Measurements from ENCODE around the gene ARHGEF7.

Gene ARHGEF7

DNA sequence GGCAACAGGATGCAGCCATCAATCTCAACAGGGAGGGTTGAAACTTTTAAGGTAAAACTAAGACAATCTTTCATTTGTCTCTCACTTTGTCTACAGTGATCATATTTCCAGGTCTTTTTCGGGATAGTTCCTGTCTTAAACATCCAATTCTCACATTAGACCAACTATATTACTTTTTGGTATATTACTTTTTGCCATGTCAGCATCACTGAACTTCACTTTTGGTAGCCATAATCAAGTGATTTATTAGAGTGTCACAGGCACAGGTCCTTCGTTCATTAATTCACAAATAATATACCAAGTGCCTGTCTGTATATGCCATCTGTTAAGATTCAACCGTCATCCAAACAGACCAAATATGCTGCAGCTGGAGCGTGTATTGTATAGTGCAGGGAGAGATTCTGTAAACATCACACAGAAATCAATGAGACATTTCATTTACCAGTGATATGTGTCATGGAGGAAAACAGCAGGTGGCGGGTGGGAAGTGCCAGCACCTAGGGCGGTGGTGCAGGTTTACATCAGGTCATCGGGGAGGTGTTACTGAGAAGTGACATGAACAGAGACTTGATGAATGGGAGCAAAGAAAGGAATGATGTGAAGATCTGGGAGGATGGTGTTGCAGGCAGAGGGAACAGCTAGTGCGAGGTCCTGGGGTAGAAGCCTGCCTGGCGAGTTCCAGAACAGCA lies 24.9 kb downstream of the ARHGEF7 start:
- DNase-seq (ENCODE audit: low spot score): no peak

DNA sequence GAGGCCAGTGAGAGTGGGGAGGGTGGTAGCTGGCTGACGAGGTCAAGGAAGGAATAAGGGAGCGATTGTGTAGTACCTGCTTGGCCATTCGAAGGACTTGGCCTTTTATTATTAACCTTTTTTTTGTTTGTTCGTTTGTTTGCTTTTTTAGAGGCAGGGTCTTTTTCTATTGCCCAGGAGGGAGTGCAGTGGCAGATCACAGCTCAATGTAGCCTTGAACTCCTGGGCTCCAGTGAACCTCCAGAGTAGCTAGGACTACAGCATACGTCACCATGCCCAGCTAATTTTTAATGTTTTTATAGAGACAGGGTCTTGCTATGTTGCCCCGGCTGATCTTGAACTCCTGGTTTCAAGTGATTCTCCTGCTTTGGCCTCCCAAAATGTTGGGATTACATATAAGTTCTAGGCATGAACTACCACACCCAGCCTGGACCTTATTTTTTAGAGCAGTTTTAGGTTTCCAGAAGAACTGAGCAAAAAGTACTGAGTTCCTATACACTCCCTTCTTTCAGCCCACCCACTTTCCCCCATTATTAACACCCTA lies 25.5 kb downstream of the ARHGEF7 start:
- no peak for DNase-seq (ENCODE audit: low spot score)

DNA sequence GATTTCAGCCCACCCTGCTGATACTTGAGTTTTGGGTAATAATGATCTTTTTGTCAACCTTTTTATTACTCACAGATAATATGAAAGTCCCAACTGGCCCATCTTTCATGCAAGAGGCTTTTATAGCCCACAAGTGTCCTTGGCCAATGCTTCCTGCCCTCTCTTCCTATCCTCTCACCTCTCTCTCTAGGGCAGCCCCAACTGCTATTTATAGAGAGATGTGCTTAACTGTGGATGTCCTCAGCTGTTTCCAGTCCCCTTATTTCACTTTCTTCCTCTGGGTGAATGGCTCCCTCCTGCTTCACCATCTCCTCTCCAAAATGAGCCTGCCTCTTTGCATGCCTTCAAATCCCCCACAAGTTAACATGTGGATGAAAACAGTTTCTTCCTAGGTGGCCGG lies 27.4 kb downstream of the ARHGEF7 start:
- DNase-seq (ENCODE audit: low spot score): no peak

DNA sequence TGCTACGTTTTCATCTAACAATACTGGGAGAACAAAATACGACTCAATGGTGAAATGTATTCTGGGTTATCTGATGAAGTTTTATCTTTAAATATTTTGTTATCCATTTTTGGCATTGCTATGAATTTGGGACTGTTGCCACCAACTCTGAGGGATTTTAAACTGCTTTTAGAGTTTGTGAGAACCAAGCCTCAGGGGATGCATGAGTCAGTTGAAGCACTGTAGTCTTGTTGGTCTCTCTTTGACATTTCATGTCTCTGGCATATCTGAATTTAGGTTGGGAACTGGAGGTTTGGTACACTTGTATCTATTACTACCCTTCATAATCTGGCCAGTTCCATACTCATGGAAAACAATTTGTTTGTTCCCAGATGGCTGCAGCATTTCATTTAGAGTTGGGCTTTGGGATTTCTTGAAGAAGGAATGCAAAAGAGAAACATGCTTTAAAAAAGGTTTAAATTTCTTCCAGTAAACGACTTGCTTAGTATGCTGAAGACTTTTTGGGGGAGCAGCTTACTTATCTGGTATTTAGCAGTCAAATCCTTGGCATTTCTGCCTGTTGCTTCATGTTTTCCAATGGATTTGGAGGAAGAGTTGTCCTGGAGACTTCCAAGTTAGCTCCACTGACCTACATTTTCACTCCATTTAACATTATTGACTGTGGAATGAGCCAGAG lies 28.9 kb downstream of the ARHGEF7 start:
- no peak for DNase-seq (ENCODE audit: low spot score)

DNA sequence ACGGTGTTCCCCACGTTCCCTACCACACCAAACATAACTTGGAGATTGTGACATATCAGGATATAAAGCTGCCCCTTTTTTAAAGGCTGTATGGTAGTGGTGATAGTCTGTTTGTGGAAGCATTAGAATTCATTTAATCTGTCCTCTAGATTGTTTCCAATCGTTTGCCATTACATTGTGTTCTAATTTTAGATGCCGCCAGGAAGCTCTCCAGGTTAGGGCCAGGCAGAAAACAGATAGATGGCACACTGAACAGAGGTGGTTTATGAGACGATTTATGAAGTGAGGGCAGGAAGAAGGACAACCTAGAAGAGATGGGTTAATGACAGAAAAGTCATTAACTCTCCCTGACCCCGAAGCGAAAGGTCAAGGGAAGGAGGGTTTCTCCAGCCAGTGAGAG lies 30.0 kb downstream of the ARHGEF7 start:
- DNase-seq (ENCODE audit: low spot score): no peak

DNA sequence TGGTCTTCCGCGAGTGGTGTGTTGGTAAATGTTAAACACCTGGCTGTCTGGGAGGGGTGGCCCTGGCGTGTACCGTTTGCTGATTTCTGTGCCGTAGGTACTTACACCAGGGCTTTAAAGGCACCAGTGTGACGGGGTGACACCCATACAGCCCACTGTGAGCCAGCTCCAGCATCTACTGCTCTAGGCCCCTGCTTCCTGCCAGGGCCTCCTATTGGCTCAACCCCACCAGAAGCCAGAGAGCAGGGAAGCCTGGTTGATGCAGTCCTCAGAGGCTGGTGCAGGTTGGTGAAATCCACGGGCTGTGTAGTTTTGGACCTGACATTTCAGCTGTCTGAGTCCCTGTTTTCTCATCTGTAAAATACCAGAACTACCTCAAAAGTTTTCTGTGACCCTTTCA lies 30.4 kb downstream of the ARHGEF7 start:
- no peak for DNase-seq (ENCODE audit: low spot score)

DNA sequence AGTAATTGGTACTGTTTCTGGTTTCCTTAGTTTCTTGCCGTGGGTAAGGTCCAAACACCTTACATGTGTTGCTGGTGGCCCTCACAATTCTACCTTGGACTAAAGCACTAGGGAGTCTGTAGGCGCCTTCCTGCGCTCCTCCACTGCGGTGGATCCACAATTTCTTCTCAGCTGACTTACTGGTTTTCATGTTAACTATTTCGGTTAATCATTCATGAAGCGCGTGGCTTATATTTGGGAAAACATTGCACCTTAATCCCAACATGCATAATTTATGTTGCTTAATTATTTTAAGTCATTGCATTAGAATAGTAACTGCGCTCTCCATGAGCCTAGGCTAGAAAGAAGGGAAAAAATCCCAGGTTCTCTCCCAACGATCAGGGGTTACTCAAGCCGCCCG lies 37.7 kb downstream of the ARHGEF7 start:
- DNase-seq (ENCODE audit: low spot score): no peak

DNA sequence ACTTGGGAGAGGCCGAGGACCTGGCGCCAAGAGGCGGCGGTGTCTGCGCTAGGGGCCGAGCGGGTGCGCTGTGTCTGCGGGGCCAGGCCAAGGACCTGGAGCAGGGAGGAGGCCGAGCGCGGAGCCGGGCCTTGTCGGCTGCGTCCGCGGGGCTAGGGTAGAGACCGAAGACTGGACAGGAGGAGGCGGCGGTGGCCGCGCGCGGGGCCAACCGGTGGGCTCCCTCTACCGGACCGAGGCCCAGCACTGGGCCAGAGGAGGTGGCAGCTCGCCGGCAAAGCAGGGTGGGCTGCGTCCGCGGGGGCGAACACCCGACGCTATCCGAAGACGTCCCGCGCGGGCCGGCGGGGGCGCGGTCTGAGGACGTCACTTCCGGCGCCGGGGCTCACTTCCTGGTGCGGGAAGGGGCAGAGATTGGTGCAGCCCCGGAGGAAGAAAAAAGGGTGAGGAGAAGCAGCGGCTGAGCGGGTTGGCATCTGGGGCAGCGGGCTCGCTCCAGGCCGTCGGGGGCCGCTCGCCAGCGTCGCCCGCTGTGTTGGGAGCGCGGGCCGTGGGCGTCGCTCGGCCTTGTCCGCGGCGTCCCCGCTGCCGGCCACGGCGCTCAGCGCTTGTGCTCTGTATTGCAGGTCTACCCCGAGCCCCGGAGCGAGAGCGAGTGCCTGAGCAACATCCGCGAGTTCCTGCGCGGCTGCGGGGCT lies 38.3 kb downstream of the ARHGEF7 start:
- DNase-seq (ENCODE audit: low spot score): peak; percentile 91

DNA sequence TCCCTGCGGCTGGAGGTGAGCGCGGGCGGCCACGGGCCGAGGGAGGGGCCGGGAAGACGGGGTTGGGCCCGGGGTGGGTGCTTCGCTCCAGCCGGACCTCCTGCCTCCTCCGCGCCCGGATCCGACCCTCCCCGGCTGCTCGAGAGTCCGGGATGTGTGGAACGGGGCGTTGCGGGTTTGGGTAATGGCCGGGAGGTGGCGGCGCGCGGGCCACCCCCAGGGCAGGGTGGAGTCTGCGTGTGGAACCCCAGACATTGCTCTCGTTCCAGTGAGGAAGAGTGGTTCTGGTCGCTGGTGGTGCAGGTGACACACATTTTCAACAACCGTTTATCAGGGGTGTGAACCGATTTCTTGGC lies 38.8 kb downstream of the ARHGEF7 start:
- peak; percentile 22 for DNase-seq (ENCODE audit: low spot score)

DNA sequence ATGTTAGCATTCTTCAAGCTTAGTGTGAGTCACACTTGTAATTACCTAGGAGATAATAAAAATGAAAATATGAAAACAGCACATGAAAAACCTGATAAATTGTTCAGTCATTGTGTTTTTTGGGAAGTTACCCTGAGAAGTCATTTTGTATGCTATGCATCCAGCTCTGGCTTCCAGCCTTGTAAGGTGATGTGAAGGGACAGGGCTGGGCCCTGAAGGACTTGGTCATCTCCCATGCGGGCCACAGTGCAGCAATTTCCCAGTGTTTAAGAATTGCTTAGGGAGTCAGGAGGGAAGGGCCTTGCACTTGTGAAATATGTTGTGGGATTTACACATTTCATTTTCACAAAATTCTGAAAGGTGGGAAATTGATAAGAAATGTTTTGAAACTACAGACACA lies 41.3 kb downstream of the ARHGEF7 start:
- DNase-seq (ENCODE audit: low spot score): no peak

DNA sequence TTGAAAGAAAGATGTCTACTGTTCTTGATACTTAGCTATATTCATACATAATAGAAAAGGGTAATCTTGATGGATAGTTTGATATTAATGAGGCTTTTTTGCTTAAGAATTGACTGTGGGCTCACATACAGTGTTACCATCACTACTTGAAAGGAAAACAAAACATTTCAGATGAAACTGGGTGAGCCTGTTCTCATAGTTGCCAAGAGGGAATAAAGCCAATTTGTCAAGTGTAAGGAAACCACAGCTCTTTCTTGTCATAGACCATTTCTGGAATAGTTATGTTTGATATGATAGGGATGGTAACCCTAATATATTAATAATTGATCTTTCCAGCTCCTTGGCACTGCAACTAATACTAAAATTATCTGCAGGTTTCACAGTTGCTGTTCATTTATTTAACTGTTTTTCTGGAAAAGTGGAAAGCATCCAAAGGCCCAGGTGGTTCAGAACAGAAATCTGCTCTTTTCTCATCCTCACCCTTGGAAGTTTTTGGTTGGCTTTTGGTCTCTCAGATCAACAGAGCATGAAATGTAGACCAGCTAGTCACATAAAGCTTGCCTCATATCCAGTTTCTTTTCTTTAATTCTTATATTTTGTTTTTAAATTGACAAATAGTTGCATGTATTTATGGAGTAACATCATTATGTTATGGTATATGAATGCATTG lies 43.2 kb downstream of the ARHGEF7 start:
- no peak for DNase-seq (ENCODE audit: low spot score)

DNA sequence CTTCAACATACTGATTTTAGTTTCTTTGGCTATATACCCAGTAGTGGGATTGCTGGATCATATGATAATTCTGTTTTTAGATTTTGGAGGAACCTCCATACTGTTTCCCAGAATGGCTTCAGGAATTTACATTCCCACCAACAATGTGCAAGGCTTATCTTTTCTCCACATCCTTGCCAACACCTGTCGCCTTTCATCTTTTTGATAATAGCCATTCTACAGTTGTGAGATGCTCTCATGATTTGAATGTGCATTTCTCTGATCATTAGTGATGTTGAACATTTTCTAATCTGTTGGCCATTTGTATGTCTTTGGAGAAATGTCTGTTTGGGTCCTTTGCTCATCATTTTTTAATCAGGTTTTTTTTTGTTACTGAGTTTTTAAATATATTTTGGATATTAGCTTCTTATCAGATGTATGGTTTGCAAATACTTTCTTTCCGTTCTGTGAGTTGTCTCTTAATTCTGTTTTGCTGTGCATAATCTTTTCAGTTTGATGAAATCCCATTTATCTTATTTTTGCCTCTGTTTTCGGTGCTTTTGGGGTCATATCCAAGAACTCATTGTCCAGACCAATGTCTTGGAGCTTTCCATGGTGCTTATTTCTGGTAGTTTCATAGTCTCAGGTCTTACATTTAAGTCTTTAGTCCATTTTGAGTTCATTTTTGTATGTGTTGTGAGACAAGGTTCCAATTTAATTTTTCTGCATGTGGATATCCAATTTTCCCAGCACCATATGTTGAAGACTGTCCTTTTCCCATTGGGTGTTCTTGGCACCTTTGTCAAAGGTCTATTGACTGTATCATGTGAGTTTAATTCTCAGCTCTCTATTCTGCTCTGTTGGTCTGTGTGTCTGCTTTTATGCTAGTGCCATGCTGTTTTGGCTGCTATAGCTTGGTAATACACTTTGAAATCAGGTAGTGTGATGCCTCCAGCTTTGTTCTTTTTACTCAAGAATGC lies 44.5 kb downstream of the ARHGEF7 start:
- DNase-seq (ENCODE audit: low spot score): no peak

DNA sequence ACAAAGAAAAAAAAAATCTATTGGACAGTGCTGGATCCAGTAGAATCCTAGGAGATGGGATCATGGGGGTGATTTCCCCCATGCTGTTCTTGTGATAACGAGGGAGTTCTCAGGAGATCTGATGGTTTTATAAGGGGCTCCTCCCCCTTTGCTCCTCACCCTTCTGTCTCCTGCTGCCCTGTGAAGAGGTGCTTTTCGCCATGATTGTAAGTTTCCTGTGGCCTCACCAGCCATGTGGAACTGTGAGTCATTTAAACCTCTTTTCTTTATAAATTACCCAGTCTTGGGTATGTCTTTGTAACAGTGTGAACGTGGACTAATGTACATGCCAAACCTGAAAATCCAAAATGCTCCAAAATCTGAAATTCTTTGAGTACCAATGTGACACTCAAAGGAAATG lies 45.5 kb downstream of the ARHGEF7 start:
- no peak for DNase-seq (ENCODE audit: low spot score)

DNA sequence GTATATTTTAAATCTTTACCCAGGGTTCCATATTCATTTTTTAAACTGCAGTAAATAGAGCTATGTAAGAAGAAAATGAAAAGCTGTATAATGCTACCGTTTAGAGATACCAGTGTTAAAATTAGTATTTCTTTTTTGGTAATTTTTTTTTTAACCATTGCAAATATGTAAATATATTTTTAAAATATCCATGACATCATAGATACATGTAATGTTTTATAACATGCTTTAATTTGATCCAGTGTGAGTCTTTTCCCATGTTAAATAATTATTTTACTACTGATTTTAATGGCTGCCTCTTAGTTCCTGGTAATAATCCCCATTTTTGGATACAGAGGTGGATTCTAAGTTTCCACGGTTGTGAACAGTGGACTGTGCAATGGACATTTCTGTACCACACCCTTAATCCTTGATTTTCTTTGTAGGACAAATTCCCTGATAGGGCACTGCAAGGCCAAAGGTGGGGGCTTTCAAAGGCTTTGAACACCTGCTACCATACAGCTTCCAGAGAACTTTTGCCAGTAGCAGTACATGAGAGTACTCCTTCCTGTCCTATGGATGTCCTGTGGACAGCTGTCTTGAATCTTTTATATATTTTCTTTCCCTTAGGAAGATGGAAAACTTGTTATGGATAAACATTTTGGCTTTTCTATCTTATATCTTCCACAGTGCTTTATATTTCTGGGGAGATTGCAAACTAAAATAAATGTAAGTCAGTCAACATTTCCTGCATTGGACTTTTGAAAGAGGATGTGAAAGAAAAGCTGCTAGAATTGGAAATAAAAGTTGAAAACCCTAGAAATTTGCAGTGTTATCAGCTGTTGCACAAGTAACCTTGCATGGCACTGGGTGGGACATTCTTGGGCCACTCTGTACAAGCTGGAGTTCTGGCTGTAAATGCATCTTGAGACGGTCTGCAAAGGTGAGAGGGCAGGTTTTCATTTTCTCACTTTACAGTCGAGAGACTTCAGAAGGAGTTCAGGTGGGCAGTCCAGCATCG lies 46.8 kb downstream of the ARHGEF7 start:
- DNase-seq (ENCODE audit: low spot score): no peak

DNA sequence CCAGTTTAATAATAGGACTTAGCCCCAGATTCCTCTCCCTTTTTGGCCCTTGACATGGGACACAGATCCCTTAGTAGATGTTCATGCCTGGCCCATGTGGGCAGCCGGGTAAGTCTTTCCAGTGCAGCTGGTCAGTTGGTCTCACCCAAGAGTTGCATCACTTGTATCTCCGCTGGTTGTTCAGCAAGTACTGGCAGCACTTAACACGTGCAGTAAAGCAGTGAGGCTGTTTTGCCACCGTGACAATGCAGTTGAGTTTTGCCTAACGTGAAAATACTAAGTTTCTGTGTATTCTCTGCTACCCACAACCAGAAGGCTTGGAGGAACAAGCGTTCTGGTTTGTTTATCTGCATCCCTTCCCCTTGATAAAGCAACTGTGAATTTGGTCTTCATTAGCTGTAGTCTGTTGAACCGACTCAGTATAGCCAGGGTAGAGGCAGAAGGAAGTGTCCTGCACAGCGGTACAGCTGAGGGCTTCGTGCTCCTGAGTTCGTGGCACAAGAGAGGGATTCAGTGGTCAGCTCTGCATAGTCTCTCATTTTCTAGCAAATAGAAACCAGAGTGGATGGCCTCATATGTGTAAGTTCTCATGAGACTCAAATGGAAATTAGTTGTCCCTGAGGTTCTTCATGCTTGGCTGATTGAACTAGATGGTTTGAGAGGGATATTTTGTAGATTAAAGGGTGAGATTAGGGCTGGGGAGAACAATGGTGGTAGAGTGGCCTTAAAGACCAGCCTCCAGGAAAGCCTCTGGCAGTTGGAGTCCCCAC lies 50.3 kb downstream of the ARHGEF7 start:
- DNase-seq (ENCODE audit: low spot score): no peak

DNA sequence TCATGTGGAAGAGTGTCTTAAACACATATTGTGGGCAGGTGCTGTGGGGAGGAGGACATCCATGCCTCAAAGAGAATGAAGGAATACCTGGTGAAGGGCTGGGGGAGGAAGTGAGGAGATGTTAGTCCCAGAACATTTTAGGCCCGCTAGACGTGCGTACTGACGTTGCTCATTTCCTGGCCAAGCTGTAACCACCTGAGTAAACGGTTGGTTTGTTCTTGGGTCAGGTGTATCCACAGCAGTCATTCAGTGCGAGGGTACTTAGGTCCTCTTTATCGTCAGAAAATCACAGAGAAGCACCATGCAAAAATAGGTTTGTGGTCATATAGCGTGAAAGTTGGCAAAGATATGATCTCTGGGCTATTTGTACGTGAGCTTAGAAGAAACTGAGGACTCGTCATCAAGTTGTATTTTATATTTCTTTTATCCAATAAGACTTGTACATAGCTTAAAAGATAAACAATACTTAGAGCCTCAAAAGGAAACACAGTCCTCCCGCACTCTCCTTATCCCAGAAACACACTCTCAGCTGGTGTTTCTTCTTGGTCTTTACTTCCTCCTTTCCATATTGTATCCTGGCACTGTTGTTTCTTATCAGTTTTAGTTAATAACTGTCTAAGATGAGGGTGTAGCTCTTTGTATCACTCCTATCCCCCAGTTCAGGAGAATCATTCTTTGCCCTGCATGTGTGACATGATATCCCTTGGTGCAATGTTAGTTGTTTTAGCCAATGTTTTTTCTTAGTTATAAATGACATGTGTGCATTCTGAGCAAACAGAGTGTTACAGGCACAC lies 52.0 kb downstream of the ARHGEF7 start:
- DNase-seq (ENCODE audit: low spot score): no peak

DNA sequence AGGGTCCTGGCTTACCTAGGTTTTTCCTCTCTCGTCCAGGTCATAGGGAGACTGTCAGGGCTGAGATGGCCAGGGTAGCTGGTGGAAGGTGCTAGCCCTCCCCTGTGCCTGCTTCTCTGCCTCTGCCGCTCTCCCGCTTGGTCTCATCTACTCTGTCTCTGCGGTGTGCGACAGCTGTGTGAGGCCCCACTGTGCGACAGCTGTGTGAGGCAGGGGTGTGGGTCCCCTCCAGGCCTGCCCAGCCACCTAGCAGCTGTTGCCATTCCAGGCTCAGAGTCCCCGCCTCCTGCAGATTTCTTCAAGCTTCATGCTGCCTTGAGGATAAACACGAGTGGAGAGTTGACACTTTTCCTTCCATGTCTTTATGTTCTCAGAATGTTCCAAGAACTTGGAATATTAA lies 53.0 kb downstream of the ARHGEF7 start:
- no peak for DNase-seq (ENCODE audit: low spot score)

DNA sequence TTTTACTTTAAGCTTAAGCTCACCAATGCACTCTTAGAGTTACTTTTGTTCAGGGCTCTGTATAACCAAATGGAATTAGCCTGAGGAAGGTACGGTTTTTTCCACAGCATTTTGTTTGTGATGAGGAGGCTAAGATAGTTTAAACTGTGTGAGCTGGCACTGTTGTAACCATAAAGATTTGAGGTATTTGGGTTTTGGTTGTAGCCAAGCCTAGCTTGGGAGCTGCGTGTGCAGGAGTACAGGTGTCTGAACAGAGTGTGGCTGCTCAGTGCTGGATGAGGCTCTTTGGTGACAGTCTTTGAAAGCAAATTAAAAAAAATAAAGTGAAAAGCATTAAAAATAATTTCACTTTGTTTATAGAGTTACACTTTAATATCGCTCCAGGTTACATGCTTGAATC lies 56.0 kb downstream of the ARHGEF7 start:
- no peak for DNase-seq (ENCODE audit: low spot score)

DNA sequence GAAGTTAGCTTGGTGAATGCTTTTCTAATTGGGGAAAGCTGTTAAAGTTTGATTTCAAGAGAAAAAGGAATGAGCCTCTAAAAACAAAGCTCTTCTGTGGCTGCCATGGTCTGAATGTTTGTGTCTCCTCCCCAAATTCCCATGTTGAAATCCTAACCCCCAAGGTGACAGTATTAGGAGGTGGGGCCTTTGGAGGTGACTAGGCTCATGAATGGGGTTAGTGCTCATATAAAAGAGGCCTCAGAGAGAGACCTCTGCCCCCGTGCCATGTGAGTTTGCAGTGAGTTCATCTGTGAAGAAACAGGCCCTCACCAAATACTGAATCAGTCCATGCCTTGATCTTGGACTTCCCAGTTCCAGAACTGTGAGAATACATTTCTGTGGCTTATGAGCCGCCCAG lies 56.5 kb downstream of the ARHGEF7 start:
- no peak for DNase-seq (ENCODE audit: low spot score)
